ENCODE data around the gene LHFPL6. TPM values are rescaled to one million over a fixed set of nuclear protein-coding genes. Genes with fewer than 3 reads are reported as not detected.

The LHFPL6 gene
- total RNA-seq, 4 donors from 2014 or later = 40.2 to 77.5 (median 66.6) TPM

DNA sequence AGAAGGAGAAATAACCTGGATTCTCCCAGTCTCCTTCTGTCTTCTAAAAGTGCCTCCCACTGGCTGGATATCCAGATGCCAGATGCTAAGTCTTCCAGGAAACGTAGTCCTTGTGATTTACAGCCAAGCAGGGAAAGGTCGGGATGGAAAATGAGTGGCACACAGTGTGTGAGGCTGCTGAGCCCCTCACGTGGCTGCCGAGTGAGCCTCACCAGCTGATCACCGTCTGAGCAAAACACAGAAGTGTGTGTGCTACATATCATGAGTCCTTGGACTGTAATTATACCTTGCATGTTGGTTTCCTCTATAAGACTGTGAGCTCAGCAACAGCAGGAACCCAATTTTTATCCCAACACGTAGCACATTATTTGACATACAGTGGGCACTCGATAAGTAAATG lies 15.1 kb downstream of the LHFPL6 start:
- peaks cover 0 to 40% (median 0%) of the 10 kb centered on the region in 3 donors for H3K4me1 ChIP-seq
- no peaks in the 10 kb centered on the region for H3K27me3 ChIP-seq
- ATAC-seq = no peak
- TF ChIP-seq POLR2A (IDR thresholded peaks at IDR 0.05) (no peak), POLR2AphosphoS5 (IDR thresholded peaks at IDR 0.05) (no peak), EP300 (IDR thresholded peaks at IDR 0.05) (no peak)
- TF ChIP-seq, protein P1, sequence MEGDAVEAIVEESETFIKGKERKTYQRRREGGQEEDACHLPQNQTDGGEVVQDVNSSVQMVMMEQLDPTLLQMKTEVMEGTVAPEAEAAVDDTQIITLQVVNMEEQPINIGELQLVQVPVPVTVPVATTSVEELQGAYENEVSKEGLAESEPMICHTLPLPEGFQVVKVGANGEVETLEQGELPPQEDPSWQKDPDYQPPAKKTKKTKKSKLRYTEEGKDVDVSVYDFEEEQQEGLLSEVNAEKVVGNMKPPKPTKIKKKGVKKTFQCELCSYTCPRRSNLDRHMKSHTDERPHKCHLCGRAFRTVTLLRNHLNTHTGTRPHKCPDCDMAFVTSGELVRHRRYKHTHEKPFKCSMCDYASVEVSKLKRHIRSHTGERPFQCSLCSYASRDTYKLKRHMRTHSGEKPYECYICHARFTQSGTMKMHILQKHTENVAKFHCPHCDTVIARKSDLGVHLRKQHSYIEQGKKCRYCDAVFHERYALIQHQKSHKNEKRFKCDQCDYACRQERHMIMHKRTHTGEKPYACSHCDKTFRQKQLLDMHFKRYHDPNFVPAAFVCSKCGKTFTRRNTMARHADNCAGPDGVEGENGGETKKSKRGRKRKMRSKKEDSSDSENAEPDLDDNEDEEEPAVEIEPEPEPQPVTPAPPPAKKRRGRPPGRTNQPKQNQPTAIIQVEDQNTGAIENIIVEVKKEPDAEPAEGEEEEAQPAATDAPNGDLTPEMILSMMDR (IDR thresholded peaks at IDR 0.05) = no peak
- no peaks in the 10 kb centered on the region for H3K9me3 ChIP-seq
- WGBS, 2 donors (ENCODE audit: low coverage in 1 of 2) = 74 to 100% methylated on average over 2 to 7 of the region's 7 CpGs
- no peak overlapping the region for H3K4me3 ChIP-seq
- no peak overlapping the region for H3K27ac ChIP-seq
- no peaks in the 10 kb centered on the region for H3K36me3 ChIP-seq

DNA sequence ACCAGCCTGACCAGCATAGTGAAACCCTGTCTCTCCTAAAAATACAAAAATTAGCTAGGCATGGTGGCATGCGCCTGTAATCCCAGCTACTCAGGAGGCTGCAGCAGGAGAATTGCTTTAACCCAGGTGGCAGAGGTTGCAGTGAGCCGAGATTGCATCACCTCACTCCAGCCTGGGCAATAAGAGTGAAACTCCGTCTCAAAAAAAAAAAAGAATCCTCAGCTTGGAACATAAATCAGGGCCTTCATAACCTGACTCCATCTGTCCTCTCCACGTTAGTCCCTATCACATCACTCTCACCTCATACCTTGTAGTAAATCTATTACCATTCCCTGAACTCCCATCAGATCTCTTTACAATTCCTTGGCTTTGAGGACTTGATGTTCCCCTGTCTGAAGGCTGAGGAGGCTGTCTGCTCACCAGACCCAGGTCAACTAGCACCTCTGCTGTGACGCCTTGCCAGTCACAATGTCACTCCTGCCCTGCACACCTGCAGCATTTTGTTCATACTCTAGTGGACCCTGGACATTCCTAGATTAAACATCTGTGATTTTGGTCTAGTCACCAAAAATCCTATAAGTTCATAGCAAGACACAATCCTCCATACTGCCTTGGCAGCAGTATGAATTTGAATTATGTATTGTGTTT lies 15.9 kb downstream of the LHFPL6 start:
- Histone ChIP-seq H3K36me3 (no peaks in the 10 kb centered on the region), H3K4me3 (no peak overlapping the region), H3K9me3 (no peaks in the 10 kb centered on the region), H3K4me1 (peaks cover 0 to 40% (median 0%) of the 10 kb centered on the region in 3 donors), H3K27ac (no peak overlapping the region), H3K27me3 (no peaks in the 10 kb centered on the region)
- ATAC-seq = no peak
- WGBS, 2 donors (ENCODE audit: low coverage in 1 of 2) = 81 to 95% methylated on average over 3 to 5 of the region's 5 CpGs
- TF ChIP-seq POLR2AphosphoS5 (IDR thresholded peaks at IDR 0.05) (no peak), EP300 (IDR thresholded peaks at IDR 0.05) (no peak), POLR2A (IDR thresholded peaks at IDR 0.05) (no peak)
- TF ChIP-seq, protein P1 (IDR thresholded peaks at IDR 0.05) = no peak

DNA sequence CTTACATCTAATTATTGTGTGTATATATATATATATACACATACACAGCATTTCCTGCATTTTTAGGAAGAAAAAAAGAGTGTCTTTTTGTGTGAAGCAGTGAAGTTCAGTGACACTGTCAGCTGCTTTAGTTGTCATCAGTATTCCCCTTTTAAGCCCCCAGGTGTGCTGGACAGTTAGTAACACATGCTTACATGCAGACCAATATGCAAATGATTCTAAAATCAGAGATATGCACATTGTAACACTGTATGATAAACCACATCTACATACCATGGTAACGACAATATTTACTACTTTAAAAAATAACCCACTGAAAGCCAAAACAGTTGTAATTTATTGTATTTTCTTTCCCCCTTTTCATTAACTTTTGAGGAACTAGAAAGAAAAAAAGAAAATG lies 16.8 kb downstream of the LHFPL6 start:
- Histone ChIP-seq H3K36me3 (no peaks in the 10 kb centered on the region), H3K4me3 (no peak overlapping the region), H3K27ac (no peak overlapping the region), H3K27me3 (no peaks in the 10 kb centered on the region), H3K4me1 (peaks cover 0 to 42% (median 0%) of the 10 kb centered on the region in 3 donors), H3K9me3 (no peaks in the 10 kb centered on the region)
- TF ChIP-seq POLR2AphosphoS5 (IDR thresholded peaks at IDR 0.05) (no peak), EP300 (IDR thresholded peaks at IDR 0.05) (no peak), POLR2A (IDR thresholded peaks at IDR 0.05) (no peak)
- TF ChIP-seq, protein P1 (IDR thresholded peaks at IDR 0.05) = no peak
- 44 to 50% methylated on average over 1 of the region's 1 CpG for WGBS, 2 donors (ENCODE audit: low coverage in 1 of 2)
- no peak for ATAC-seq

- peaks cover 0 to 51% (median 8%) of the 10 kb centered on the region in 3 donors for H3K4me1 ChIP-seq
- ATAC-seq = no peak
- no peak overlapping the region for H3K27ac ChIP-seq
- H3K4me3 ChIP-seq = no peak overlapping the region
- TF ChIP-seq, protein P1 (IDR thresholded peaks at IDR 0.05) = no peak
- TF ChIP-seq POLR2AphosphoS5 (IDR thresholded peaks at IDR 0.05) = no peak
- no peak for TF ChIP-seq POLR2A (IDR thresholded peaks at IDR 0.05)
- TF ChIP-seq EP300 (IDR thresholded peaks at IDR 0.05) = no peak
- no peaks in the 10 kb centered on the region for H3K36me3 ChIP-seq
- H3K27me3 ChIP-seq = no peaks in the 10 kb centered on the region
- 65 to 67% methylated on average over 3 of the region's 3 CpGs for WGBS, 2 donors (ENCODE audit: low coverage in 1 of 2)
- no peaks in the 10 kb centered on the region for H3K9me3 ChIP-seq
Measured at GRCh38 chr13:39585219-39585618, 17.8 kb downstream of the LHFPL6 start.

- no peaks in the 10 kb centered on the region for H3K27me3 ChIP-seq
- H3K4me3 ChIP-seq = no peak overlapping the region
- H3K36me3 ChIP-seq = no peaks in the 10 kb centered on the region
- H3K4me1 ChIP-seq = peaks cover 0 to 48% (median 8%) of the 10 kb centered on the region in 3 donors
- TF ChIP-seq, protein P1 (IDR thresholded peaks at IDR 0.05) = no peak
- no peak for TF ChIP-seq EP300 (IDR thresholded peaks at IDR 0.05)
- no peak for TF ChIP-seq POLR2A (IDR thresholded peaks at IDR 0.05)
- TF ChIP-seq POLR2AphosphoS5 (IDR thresholded peaks at IDR 0.05) = no peak
- H3K27ac ChIP-seq = no peak overlapping the region
- no peaks in the 10 kb centered on the region for H3K9me3 ChIP-seq
- ATAC-seq = no peak
- 42 to 59% methylated on average over 5 of the region's 5 CpGs for WGBS, 2 donors (ENCODE audit: low coverage in 1 of 2)
Measured at GRCh38 chr13:39580881-39581575, 22.0 kb downstream of the LHFPL6 start.
